H9 (cell line): Measurements from ENCODE around the gene TBX21. TPM values are rescaled to one million over a fixed set of nuclear protein-coding genes. Genes with fewer than 3 reads are reported as not detected.

Experiments used
- DNase-seq: peaks from one replicate; pipeline ENCODE4 v3.0.0-alpha.2; 2017
- H2AFZ ChIP-seq: one replicate; pipeline ENCODE4 v1.6.1; 2013; ENCODE audit warnings: mild to moderate bottlenecking, low read length, control low read depth, moderate library complexity
- H2AK5ac ChIP-seq: 2 replicates; pipeline ENCODE4 v1.6.1; 2013; ENCODE audit warnings: low read length, control low read depth, mixed read lengths; ENCODE audit not compliant: insufficient read length
- H2BK120ac ChIP-seq: one replicate; pipeline ENCODE4 v1.6.1; 2013; ENCODE audit warnings: low read depth, mild to moderate bottlenecking, low read length, control low read depth, inconsistent platforms; ENCODE audit not compliant: poor library complexity, severe bottlenecking
- H2BK12ac ChIP-seq: 2 replicates; pipeline ENCODE4 v1.6.1; 2013; ENCODE audit warnings: low read length, control low read depth, mixed read lengths, low read depth; ENCODE audit not compliant: insufficient read length
- H2BK15ac ChIP-seq: 2 replicates; pipeline ENCODE4 v1.6.1; 2013; ENCODE audit warnings: low read depth, low read length, control low read depth
- H2BK20ac ChIP-seq: one replicate; pipeline ENCODE4 v1.6.1; 2013; ENCODE audit warnings: low read depth, mild to moderate bottlenecking, low read length, control low read depth, inconsistent platforms; ENCODE audit not compliant: poor library complexity, severe bottlenecking
- H2BK5ac ChIP-seq: 2 replicates; pipeline ENCODE4 v1.6.1; 2013; ENCODE audit warnings: low read length, control low read depth, mixed read lengths; ENCODE audit not compliant: insufficient read length
- H3K14ac ChIP-seq: 2 replicates; pipeline ENCODE4 v1.6.1; 2013; ENCODE audit warnings: low read length, control low read depth; ENCODE audit not compliant: insufficient read depth
- H3K18ac ChIP-seq: 2 replicates; pipeline ENCODE4 v1.6.1; 2013; ENCODE audit warnings: low read depth, mild to moderate bottlenecking, mixed read lengths, low read length, control low read depth; ENCODE audit not compliant: insufficient read length
- H3K23ac ChIP-seq: 2 replicates; pipeline ENCODE4 v1.6.1; 2013; ENCODE audit warnings: low read length, control low read depth, mixed read lengths, low read depth; ENCODE audit not compliant: insufficient read length
- H3K23me2 ChIP-seq: 2 replicates; pipeline ENCODE4 v1.6.1; 2013; ENCODE audit warnings: low read depth, mild to moderate bottlenecking, mixed read lengths, low read length, control low read depth; ENCODE audit not compliant: insufficient read length, poor library complexity, severe bottlenecking
- H3K27ac ChIP-seq: 2 replicates; pipeline ENCODE4 v1.5.1; 2013; ENCODE audit warnings: low read length, control low read depth, mixed read lengths, low read depth; ENCODE audit not compliant: insufficient read length
- H3K27me3 ChIP-seq: 2 replicates; pipeline ENCODE4 v1.6.1; 2013; ENCODE audit warnings: low read length, control low read depth, inconsistent platforms; ENCODE audit not compliant: insufficient read depth
- H3K4ac ChIP-seq: 2 replicates; pipeline ENCODE4 v1.6.1; 2013; ENCODE audit warnings: low read depth, mild to moderate bottlenecking, control low read depth, inconsistent platforms, low read length, moderate library complexity
- H3K4me1 ChIP-seq: 2 replicates; pipeline ENCODE4 v1.6.1; 2013; ENCODE audit warnings: low read length, control low read depth, inconsistent platforms; ENCODE audit not compliant: insufficient read depth
- H3K4me2 ChIP-seq: 2 replicates; pipeline ENCODE4 v1.6.1; 2013; ENCODE audit warnings: low read length, control low read depth, mixed read lengths; ENCODE audit not compliant: insufficient read length, insufficient read depth
- H3K56ac ChIP-seq: 2 replicates; pipeline ENCODE4 v1.6.1; 2013; ENCODE audit warnings: low read depth, mild to moderate bottlenecking, mixed read lengths, low read length, control low read depth; ENCODE audit not compliant: insufficient read length
- H3K79me1 ChIP-seq: 2 replicates; pipeline ENCODE4 v1.6.1; 2013; ENCODE audit warnings: low read depth, mild to moderate bottlenecking, moderate library complexity, low read length, control low read depth, inconsistent platforms; ENCODE audit not compliant: insufficient read depth, poor library complexity, severe bottlenecking
- H3K79me2 ChIP-seq: 2 replicates; pipeline ENCODE4 v1.6.1; 2013; ENCODE audit warnings: low read length, control low read depth, inconsistent platforms; ENCODE audit not compliant: insufficient read depth
- H3K9ac ChIP-seq: 2 replicates; pipeline ENCODE4 v1.6.1; 2013; ENCODE audit warnings: low read length, control low read depth, mixed read lengths; ENCODE audit not compliant: insufficient read length; ENCODE audit errors: extremely low read depth
- H3K9me3 ChIP-seq: one replicate; pipeline ENCODE4 v1.6.1; 2013; ENCODE audit warnings: low read depth, low read length, inconsistent platforms; ENCODE audit not compliant: control insufficient read depth
- H3T11ph ChIP-seq: one replicate; pipeline ENCODE4 v1.6.1; 2013; ENCODE audit warnings: mild to moderate bottlenecking, low read length, control low read depth, inconsistent platforms
- H4K20me1 ChIP-seq: one replicate; pipeline ENCODE4 v1.6.1; 2013; ENCODE audit not compliant: control insufficient read depth, insufficient read length, insufficient read depth
- H4K5ac ChIP-seq: 2 replicates; pipeline ENCODE4 v1.6.1; 2013; ENCODE audit warnings: low read depth, mild to moderate bottlenecking, mixed read lengths, low read length, control low read depth; ENCODE audit not compliant: insufficient read length
- H4K8ac ChIP-seq: replicated peaks from 2 replicates; pipeline ENCODE4 v1.6.1; 2013; ENCODE audit warnings: low read length, control low read depth, mixed read lengths, low read depth; ENCODE audit not compliant: insufficient read length
- H4K91ac ChIP-seq: 2 replicates; pipeline ENCODE4 v1.6.1; 2013; ENCODE audit warnings: low read depth, mild to moderate bottlenecking, moderate library complexity, mixed read lengths, low read length, control low read depth; ENCODE audit not compliant: insufficient read length
- H3K27ac Mint-ChIP-seq, 3 experiments: 2 replicates in 2 of 3; 3 replicates in 1 of 3; pipeline ENCODE4 v1.8.0; 2020 to 2021; ENCODE audit warnings: mixed read lengths in 3 of 3, mild to moderate bottlenecking in 1 of 3, moderate library complexity in 1 of 3
- H3K27me3 Mint-ChIP-seq: 2 replicates; pipeline ENCODE4 v1.8.0; 2021; ENCODE audit warnings: low read depth, mild to moderate bottlenecking, moderate library complexity, mixed read lengths
- H3K36me3 Mint-ChIP-seq, 3 experiments: 2 replicates in 2 of 3; 3 replicates in 1 of 3; pipeline ENCODE4 v1.8.0; 2020 to 2021; ENCODE audit warnings: low read depth in 3 of 3, mixed read lengths in 3 of 3; ENCODE audit not compliant: insufficient read depth in 1 of 3
- H3K4me1 Mint-ChIP-seq, 2 experiments: 2 replicates each; pipeline ENCODE4 v1.8.0; 2020; ENCODE audit warnings: mixed read lengths in 2 of 2
- H3K4me3 Mint-ChIP-seq, 2 experiments: 2 replicates in 1 of 2; 3 replicates in 1 of 2; pipeline ENCODE4 v1.8.0; 2020 to 2021; ENCODE audit warnings: mild to moderate bottlenecking in 2 of 2, mixed read lengths in 2 of 2, moderate library complexity in 1 of 2
- H3K9me3 Mint-ChIP-seq, 2 experiments: 2 replicates in 1 of 2; 3 replicates in 1 of 2; pipeline ENCODE4 v1.8.0; 2020; ENCODE audit warnings: mild to moderate bottlenecking in 2 of 2, mixed read lengths in 2 of 2, moderate library complexity in 1 of 2
- CTCF ChIP-seq: fragments of 200-600 bp; sonication (generic); conservative IDR thresholded peaks from 3 replicates; pipeline ENCODE4 v1.8.0; 2021; ENCODE audit warnings: antibody characterized with exemption, mild to moderate bottlenecking
- WGBS: extraction: QIAGEN DNeasy Blood & Tissue Kit; methylation state at CpG from one replicate; pipeline ENCODE4 v1.1.7; 2013; ENCODE audit warnings: missing lambda C conversion rate, low lambda C conversion rate, mixed read lengths; ENCODE audit not compliant: insufficient read length; ENCODE audit errors: extremely low coverage; 5-methylcytosine and 5-hydroxymethylcytosine counted together
- total RNA-seq: library from RNA; stranded (reverse); gene quantifications from 2 replicates; pipeline ENCODE4 v1.2.1, GENCODE V29; 2021

Gene TBX21
- total RNA-seq, 1 experiment from 2014 or later, result not detected

GRCh38 chr17:47709594-47709993 is 23.4 kb upstream of the TBX21 start:
- Histone ChIP-seq H3K23me2 (no peaks in the 10 kb centered on the region), H3K9ac (no peak overlapping the region), H2BK20ac (no peak overlapping the region), H2BK12ac (no peak overlapping the region), H2AFZ (no peak overlapping the region), H3K14ac (no peak overlapping the region), H3K23ac (no peak overlapping the region), H3K9me3 (no peaks in the 10 kb centered on the region), H3K27me3 (no peaks in the 10 kb centered on the region), H3K56ac (no peak overlapping the region), H3K79me1 (no peaks in the 10 kb centered on the region), H2BK15ac (no peak overlapping the region), H3K4ac (no peak overlapping the region), H2AK5ac (no peak overlapping the region), H3T11ph (no peak overlapping the region), H2BK120ac (no peak overlapping the region), H3K27ac (no peak overlapping the region), H2BK5ac (no peak overlapping the region), H3K18ac (no peak overlapping the region), H3K4me1 (no peaks in the 10 kb centered on the region), H3K79me2 (no peaks in the 10 kb centered on the region), H4K91ac (no peak overlapping the region), H4K8ac (no peak overlapping the region), H4K5ac (no peak overlapping the region), H4K20me1 (no peaks in the 10 kb centered on the region), H3K4me2 (no peak overlapping the region)
- Mint-ChIP-seq H3K36me3 (peaks cover 4 to 18% (median 7%) of the 10 kb centered on the region in 3 experiments; a peak in 3 of 7 replicates), H3K27ac (no peak overlapping the region), H3K4me3 (no peak overlapping the region), H3K9me3 (no peaks in the 10 kb centered on the region), H3K27me3 (peaks cover 16% of the 10 kb centered on the region), H3K4me1 (peaks cover 9 to 31% of the 10 kb centered on the region in 2 experiments)
- WGBS, result no CpG with 5 or more reads among the region's 3 CpGs
- no peak for DNase-seq
- TF ChIP-seq CTCF, result no peak
